ENCODE measurements around the gene SYCP1. TPM values are rescaled to one million over a fixed set of nuclear protein-coding genes. Genes with fewer than 3 reads are reported as not detected.

Gene SYCP1
- total and polyA plus RNA-seq, 2 of the 13 experiments (the other 11 are each of a cell fraction or from before 2014, with no cell fraction given): not detected

- TF ChIP-seq SKI (IDR thresholded peaks at IDR 0.05; ENCODE audit: partially characterized antibody): no peak
- TF ChIP-seq SRSF4 (IDR thresholded peaks at IDR 0.05; ENCODE audit: low read depth, low read length, poor library complexity, severe bottlenecking): no peak
- TF ChIP-seq ZBTB49 (CRISPR knock-in tag; IDR thresholded peaks at IDR 0.05; ENCODE audit: borderline replicate concordance): no peak
- TF ChIP-seq ZNF891 (CRISPR knock-in tag; IDR thresholded peaks at IDR 0.05): no peak
These were observed at the start of gene SYCP1 (continued) for GRCh38 chr1:114854693-114855320.

- H3K4me2 ChIP-seq (ENCODE audit: low read depth, low read length): no peak overlapping the region
- ChIA-PET POLR2A (no interaction called here), CTCF (ENCODE audit: low intra/inter-chr PET ratio, low total read pairs) (no interaction called here)
- no peaks in the 10 kb centered on the region; the same call in 1 of the 2 replicates for H3K9me3 ChIP-seq (ENCODE audit: low read length)
- no TSS peak for BruUV-seq (replicated peaks)
- H3K4me3 ChIP-seq (replicated peaks in 1 of 3; ENCODE audit: insufficient read depth in 1 of 3, low read depth in 2 of 3, low read length in 3 of 3): no peak overlapping the region
- H3K27me3 ChIP-seq (ENCODE audit: control insufficient read depth in 1 of 2, insufficient read depth in 2 of 2, low read length in 2 of 2): no peaks in the 10 kb centered on the region
- H3K36me3 ChIP-seq (replicated peaks in 1 of 2; ENCODE audit: control insufficient read depth in 1 of 2, insufficient read depth in 2 of 2, low read length in 2 of 2): no peaks in the 10 kb centered on the region
- no peak overlapping the region for H2AFZ ChIP-seq (ENCODE audit: low read length)
- in situ Hi-C loops (cut with HindIII; ENCODE audit: extremely low pct_ligation_motif_present, low pct_unique_long_range_greater_than_20kb) (no loop called here), intact Hi-C loops (cut with micrococcal nuclease; ENCODE audit: unreplicated experiment) (no loop called here)
- H3K9ac ChIP-seq (ENCODE audit: insufficient read depth, low read depth, low read length): no peak overlapping the region
- no peaks in the 10 kb centered on the region for H3K79me2 ChIP-seq (ENCODE audit: insufficient read depth, low read length)
- 1% methylated on average over 3 of the region's 3 CpGs for WGBS (ENCODE audit: low lambda C conversion rate)
- DNase-seq (ENCODE audit: low spot score) (no peak), FAIRE-seq (no peak), ATAC-seq (no peak)
- H3K4me1 ChIP-seq (ENCODE audit: insufficient read depth, low read length): peaks cover 7% of the 10 kb centered on the region; the same call in 1 of the 2 replicates
- no peaks in the 10 kb centered on the region for H4K20me1 ChIP-seq (ENCODE audit: insufficient read depth, low read length)
- no peak overlapping the region for H3K27ac ChIP-seq (ENCODE audit: extremely low read length, insufficient read depth, low read length)
- no peak for TF ChIP-seq ATM (IDR thresholded peaks at IDR 0.05; ENCODE audit: borderline replicate concordance)
- 0 out of 2 replicates have a peak, but pooled peaks have one; percentile 36 for TF ChIP-seq CEBPB (IDR thresholded peaks at IDR 0.05; ENCODE audit: borderline replicate concordance, low read depth, low read length)
- no peak for TF ChIP-seq AKNA (CRISPR knock-in tag; IDR thresholded peaks at IDR 0.05; ENCODE audit: borderline replicate concordance)
- no peak for TF ChIP-seq YY1 (IDR thresholded peaks at IDR 0.05; ENCODE audit: insufficient read depth, insufficient replicate concordance, low read depth, low read length)
- TF ChIP-seq RELA (CRISPR knock-in tag; IDR thresholded peaks at IDR 0.05): no peak
- no peak for TF ChIP-seq ZNF382 (CRISPR knock-in tag; IDR thresholded peaks at IDR 0.05; ENCODE audit: borderline replicate concordance)
- peak; percentile 26; the same call in 1 of the 2 replicates for TF ChIP-seq CEBPG (CRISPR knock-in tag; IDR thresholded peaks at IDR 0.05)
- no peak for TF ChIP-seq ZNF451 (CRISPR knock-in tag; IDR thresholded peaks at IDR 0.05)
- TF ChIP-seq HNF4A (CRISPR knock-in tag; IDR thresholded peaks at IDR 0.05): peak; percentile 31; the same call in 1 of the 2 replicates
- TF ChIP-seq NPAS2 (CRISPR knock-in tag; IDR thresholded peaks at IDR 0.05; ENCODE audit: borderline replicate concordance): no peak
- TF ChIP-seq ATF4 (CRISPR knock-in tag; IDR thresholded peaks at IDR 0.05): peak in 1 of 2 experiments; percentile 54; a peak in 1 of 4 replicates
These were observed 34.8 kb upstream of the SYCP1 start for GRCh38 chr1:114819869-114820268.
